ENCODE results near the gene HAP1. TPM values are rescaled to one million over a fixed set of nuclear protein-coding genes. Genes with fewer than 3 reads are reported as not detected.

Gene HAP1
- total and polyA plus RNA-seq, 10 donors = 0.33 to 8.4 (median 1.1) TPM

GRCh38 chr17:41718287-41718645 is 16.2 kb downstream of the HAP1 start:
- DNase-seq = no peak
- Histone ChIP-seq H3K4me1 (peaks cover 0 to 13% (median 5%) of the 10 kb centered on the region in 6 donors), H3K4me3 (no peak overlapping the region), H3K36me3 (no peaks in the 10 kb centered on the region), H3K9me3 (no peaks in the 10 kb centered on the region), H3K27me3 (replicated peaks in 1 of 7) (peaks cover 0 to 5% (median 0%) of the 10 kb centered on the region in 7 donors), H3K27ac (peak overlapping the region in 4 of 8 donors; percentile 0 to 24 (median 14))
- intact Hi-C loops (cut with DNase I; ENCODE audit: low total_unique reads) = no loop called here
- TF ChIP-seq CTCF (IDR thresholded peaks at IDR 0.05 in 8 of 11, conservative IDR thresholded peaks at IDR 0.05 in 3 of 11) = no peak
- no peak for TF ChIP-seq POLR2AphosphoS5 (IDR thresholded peaks at IDR 0.05)
- no peak for TF ChIP-seq POLR2A (IDR thresholded peaks at IDR 0.05)
- 58 to 76% (median 63%) methylated on average over 3 to 5 of the region's 5 CpGs for WGBS, 5 donors

- Histone ChIP-seq H3K9me3 (no peaks in the 10 kb centered on the region), H3K4me3 (no peak overlapping the region), H3K27ac (peak overlapping the region in 4 of 8 donors; percentile 0 to 24 (median 14)), H3K4me1 (peaks cover 0 to 13% (median 5%) of the 10 kb centered on the region in 6 donors), H3K36me3 (no peaks in the 10 kb centered on the region), H3K27me3 (replicated peaks in 1 of 7) (peaks cover 0 to 5% (median 0%) of the 10 kb centered on the region in 7 donors)
- TF ChIP-seq CTCF (IDR thresholded peaks at IDR 0.05 in 8 of 11, conservative IDR thresholded peaks at IDR 0.05 in 3 of 11) (no peak), POLR2AphosphoS5 (IDR thresholded peaks at IDR 0.05) (no peak), POLR2A (IDR thresholded peaks at IDR 0.05) (no peak)
- 61 to 65% (median 63%) methylated on average over 15 of the region's 15 CpGs for WGBS, 5 donors
- no peak for DNase-seq
- intact Hi-C loops (cut with DNase I; ENCODE audit: low total_unique reads) = no loop called here
These were observed 16.8 kb downstream of the HAP1 start for GRCh38 chr17:41717408-41718286.

- H3K4me3 ChIP-seq = no peak within 1 kb of the TSS
- H3K9me3 ChIP-seq = no peaks in the 10 kb centered on the region
- no peak for DNase-seq
- H3K27ac ChIP-seq = no peak within 1 kb of the TSS
- no peaks in the 10 kb centered on the region for H3K4me1 ChIP-seq
- WGBS, 5 donors = 76 to 91% (median 89%) methylated on average over 12 of the region's 12 CpGs
- intact Hi-C loops (cut with DNase I; ENCODE audit: low total_unique reads) = no loop called here
- peaks cover 0 to 28% (median 0%) of the 10 kb centered on the region in 7 donors for H3K27me3 ChIP-seq (replicated peaks in 1 of 7)
- H3K36me3 ChIP-seq = no peaks in the 10 kb centered on the region
- TF ChIP-seq POLR2AphosphoS5 (IDR thresholded peaks at IDR 0.05) (no peak), POLR2A (IDR thresholded peaks at IDR 0.05) (no peak), CTCF (IDR thresholded peaks at IDR 0.05 in 8 of 11, conservative IDR thresholded peaks at IDR 0.05 in 3 of 11) (no peak)
These were observed 22.6 kb downstream of the HAP1 start, which contains the start of gene GAST for GRCh38 chr17:41711669-41712400. TSS of gene GAST (plus strand) at chr17:41712331. CDS start at chr17:41715437, 3,106 bp downstream.
